Measurements from ENCODE around the gene TRIM22.

GRCh38 chr11:5688482-5688881 lies 1.1 kb upstream of the TRIM22 start:
- no peak for TF ChIP-seq CTCF (IDR thresholded peaks at IDR 0.05)
- no peak for TF ChIP-seq POLR2A (IDR thresholded peaks at IDR 0.05)
